ENCODE results near the gene GPR137. TPM values are rescaled to one million over a fixed set of nuclear protein-coding genes. Genes with fewer than 3 reads are reported as not detected.

Gene GPR137
- total RNA-seq, 4 donors from 2014 or later = 20.9 to 36.1 (median 25.4) TPM

GRCh38 chr11:64246871-64247728 lies 38.5 kb upstream of the GPR137 start, which contains the start of gene PPP1R14B:
TSS of gene PPP1R14B (minus strand) at chr11:64246943. CDS start at chr11:64246673, 270 bp downstream.
- intact Hi-C loops (cut with DNase I) = no loop called here
- no peaks in the 10 kb centered on the region for H3K9me3 ChIP-seq
- peak within 1 kb of the TSS; percentile 65 to 86 (median 72) for H3K4me3 ChIP-seq
- no peaks in the 10 kb centered on the region for H3K27me3 ChIP-seq
- peaks cover 7 to 17% (median 16%) of the 10 kb centered on the region in 4 donors for H3K36me3 ChIP-seq
- no peak for DNase-seq (ENCODE audit: extremely low spot score)
- H3K4me1 ChIP-seq = peaks cover 42 to 75% (median 62%) of the 10 kb centered on the region in 4 donors
- 4% methylated on average over 10 of the region's 74 CpGs for WGBS
- peak; percentile 12 for TF ChIP-seq POLR2A (IDR thresholded peaks at IDR 0.05; ENCODE audit: low read depth)
- peak in 2 of 3 experiments; percentile 18 for TF ChIP-seq CTCF (IDR thresholded peaks at IDR 0.05)
- peak; percentile 73 to 76 for TF ChIP-seq POLR2AphosphoS5 (IDR thresholded peaks at IDR 0.05)
- TF ChIP-seq EP300 (IDR thresholded peaks at IDR 0.05) = no peak
- H3K27ac ChIP-seq (replicated peaks in 1 of 4) = peak within 1 kb of the TSS; percentile 85 to 95 (median 86)

GRCh38 chr11:64247729-64248531 lies 37.7 kb upstream of the GPR137 start:
- Histone ChIP-seq H3K27me3 (no peaks in the 10 kb centered on the region), H3K36me3 (peaks cover 7 to 16% (median 15%) of the 10 kb centered on the region in 4 donors), H3K9me3 (no peaks in the 10 kb centered on the region), H3K27ac (replicated peaks in 1 of 4) (peak overlapping the region; percentile 85 to 95 (median 86)), H3K4me1 (peaks cover 42 to 75% (median 62%) of the 10 kb centered on the region in 4 donors), H3K4me3 (peak overlapping the region; percentile 65 to 86 (median 72))
- intact Hi-C loops (cut with DNase I) = no loop called here
- WGBS = 40% methylated on average over 25 of the region's 31 CpGs
- TF ChIP-seq CTCF (IDR thresholded peaks at IDR 0.05) = peak in 1 of 3 experiments; percentile 1
- TF ChIP-seq POLR2AphosphoS5 (IDR thresholded peaks at IDR 0.05) = no peak
- DNase-seq (ENCODE audit: extremely low spot score) = no peak

GRCh38 chr11:64248578-64248977 lies 37.1 kb upstream of the GPR137 start:
- intact Hi-C loops (cut with DNase I) = no loop called here
- peaks cover 45 to 75% (median 63%) of the 10 kb centered on the region in 4 donors for H3K4me1 ChIP-seq

GRCh38 chr11:64249038-64249437 lies 36.6 kb upstream of the GPR137 start:
- H3K4me3 ChIP-seq = no peak overlapping the region
- H3K36me3 ChIP-seq = peaks cover 2 to 5% (median 4%) of the 10 kb centered on the region in 4 donors
- H3K9me3 ChIP-seq = no peaks in the 10 kb centered on the region
- no peak for DNase-seq (ENCODE audit: extremely low spot score)
- H3K4me1 ChIP-seq = peaks cover 49 to 75% (median 67%) of the 10 kb centered on the region in 4 donors
- H3K27me3 ChIP-seq = no peaks in the 10 kb centered on the region
- H3K27ac ChIP-seq (replicated peaks in 1 of 4) = no peak overlapping the region
- intact Hi-C loops (cut with DNase I) = no loop called here
- WGBS = 87% methylated on average over 4 of the region's 4 CpGs
- TF ChIP-seq EP300 (IDR thresholded peaks at IDR 0.05) (no peak), POLR2A (IDR thresholded peaks at IDR 0.05; ENCODE audit: low read depth) (no peak), POLR2AphosphoS5 (IDR thresholded peaks at IDR 0.05) (no peak), CTCF (IDR thresholded peaks at IDR 0.05) (no peak)

More at GRCh38 chr11:64248578-64248977, 37.1 kb upstream of the GPR137 start:
- Histone ChIP-seq H3K27ac (replicated peaks in 1 of 4) (no peak overlapping the region), H3K27me3 (no peaks in the 10 kb centered on the region), H3K9me3 (no peaks in the 10 kb centered on the region), H3K4me3 (no peak overlapping the region), H3K36me3 (peaks cover 6 to 9% (median 8%) of the 10 kb centered on the region in 4 donors)
- WGBS = no CpG with 5 or more reads among the region's 7 CpGs
- TF ChIP-seq POLR2AphosphoS5 (IDR thresholded peaks at IDR 0.05) = no peak
- TF ChIP-seq EP300 (IDR thresholded peaks at IDR 0.05) = no peak
- no peak for TF ChIP-seq CTCF (IDR thresholded peaks at IDR 0.05)
- no peak for TF ChIP-seq POLR2A (IDR thresholded peaks at IDR 0.05; ENCODE audit: low read depth)
- no peak for DNase-seq (ENCODE audit: extremely low spot score)

Data from esophagus muscularis mucosa (tissue), 4 donors.